GM12891 (cell line): ENCODE measurements around the gene SFXN5.

Experiments
- DNase-seq: peaks from one replicate; pipeline ENCODE4 v3.0.0; 2011; ENCODE audit warnings: low spot score; ENCODE audit not compliant: insufficient read length
- FAIRE-seq: peaks from 2 replicates; lab custom pipeline; 2011; peaks lifted over from hg19 to GRCh38; lab: Jason Lieb, UNC
- PAX5 ChIP-seq: IDR thresholded peaks from 2 replicates; pipeline ENCODE4 v1.6.1; 2011; ENCODE audit warnings: low read length, moderate library complexity, mild to moderate bottlenecking; ENCODE audit not compliant: insufficient read depth, severe bottlenecking
- POLR2A ChIP-seq: IDR thresholded peaks from 2 replicates; pipeline ENCODE4 v1.6.1; 2011; ENCODE audit warnings: low read depth, low read length, control low read depth
- POLR2AphosphoS5 ChIP-seq: IDR thresholded peaks from 2 replicates; pipeline ENCODE4 v1.6.1; 2011; ENCODE audit warnings: low read depth, low read length, control low read depth
- POU2F2 ChIP-seq: IDR thresholded peaks from 2 replicates; pipeline ENCODE4 v1.6.1; 2011; ENCODE audit warnings: low read depth, mild to moderate bottlenecking, control low read depth, low read length, moderate library complexity
- SPI1 ChIP-seq: IDR thresholded peaks from 2 replicates; pipeline ENCODE4 v1.6.1; 2011; ENCODE audit warnings: low read depth, low read length, control low read depth
- TAF1 ChIP-seq: IDR thresholded peaks from 2 replicates; pipeline ENCODE4 v1.6.1; 2011; ENCODE audit warnings: low read depth, low read length, control low read depth

The SFXN5 gene

GRCh38 chr2:73006969-73007710 is 64.4 kb downstream of the SFXN5 start:
- TF ChIP-seq POU2F2 (no peak), PAX5 (no peak), POLR2A (no peak), TAF1 (no peak), POLR2AphosphoS5 (no peak), SPI1 (no peak)
- DNase-seq (no peak), FAIRE-seq (no peak)

DNA sequence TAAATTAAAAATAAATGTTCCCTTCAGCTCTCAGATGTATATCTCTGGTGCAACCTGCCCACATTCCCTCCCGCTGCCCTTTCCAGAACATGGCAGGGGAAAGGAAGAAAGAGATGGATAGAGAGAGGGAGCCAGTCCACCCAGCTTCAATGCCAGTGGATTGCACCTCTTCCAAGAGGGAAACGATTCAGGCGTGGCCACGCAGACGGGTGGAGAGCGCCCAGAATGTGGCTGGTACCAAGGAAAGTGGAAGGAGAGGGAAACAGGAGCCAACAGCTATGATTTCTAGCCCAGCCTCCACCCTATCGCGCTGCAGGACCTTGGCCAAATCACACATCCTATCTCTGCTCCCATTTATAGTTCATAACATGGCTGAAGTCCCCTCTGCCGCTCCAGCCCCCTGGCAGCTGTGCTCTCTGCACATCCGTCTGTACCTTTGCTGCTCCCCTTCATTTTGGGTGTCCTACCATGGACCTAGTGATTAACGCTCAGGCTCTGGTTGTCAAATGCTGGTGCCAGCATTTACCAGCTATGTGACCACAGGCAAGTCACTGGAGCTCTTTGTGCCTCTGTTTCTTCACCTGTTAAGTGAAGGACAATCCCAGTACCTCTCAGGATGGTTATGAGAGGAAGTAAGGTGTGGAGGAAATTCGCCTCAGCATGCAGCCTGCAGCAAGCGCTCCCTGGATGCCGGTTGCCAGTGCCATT is 66.5 kb downstream of the SFXN5 start:
- TF ChIP-seq POLR2A, result no peak
- TF ChIP-seq POU2F2, result no peak
- no peak for FAIRE-seq
- no peak for DNase-seq

- DNase-seq (no peak), FAIRE-seq (no peak)
- TF ChIP-seq POU2F2, result no peak
- no peak for TF ChIP-seq TAF1
Observed at GRCh38 chr2:73004466-73004865, 67.0 kb downstream of the SFXN5 start.

- DNase-seq (no peak), FAIRE-seq (no peak)
- TF ChIP-seq POLR2A, result no peak
- TF ChIP-seq TAF1, result no peak
- no peak for TF ChIP-seq SPI1
- no peak for TF ChIP-seq POLR2AphosphoS5
- no peak for TF ChIP-seq PAX5
- no peak for TF ChIP-seq POU2F2
Observed at GRCh38 chr2:73003027-73003426, 68.5 kb downstream of the SFXN5 start.

DNA sequence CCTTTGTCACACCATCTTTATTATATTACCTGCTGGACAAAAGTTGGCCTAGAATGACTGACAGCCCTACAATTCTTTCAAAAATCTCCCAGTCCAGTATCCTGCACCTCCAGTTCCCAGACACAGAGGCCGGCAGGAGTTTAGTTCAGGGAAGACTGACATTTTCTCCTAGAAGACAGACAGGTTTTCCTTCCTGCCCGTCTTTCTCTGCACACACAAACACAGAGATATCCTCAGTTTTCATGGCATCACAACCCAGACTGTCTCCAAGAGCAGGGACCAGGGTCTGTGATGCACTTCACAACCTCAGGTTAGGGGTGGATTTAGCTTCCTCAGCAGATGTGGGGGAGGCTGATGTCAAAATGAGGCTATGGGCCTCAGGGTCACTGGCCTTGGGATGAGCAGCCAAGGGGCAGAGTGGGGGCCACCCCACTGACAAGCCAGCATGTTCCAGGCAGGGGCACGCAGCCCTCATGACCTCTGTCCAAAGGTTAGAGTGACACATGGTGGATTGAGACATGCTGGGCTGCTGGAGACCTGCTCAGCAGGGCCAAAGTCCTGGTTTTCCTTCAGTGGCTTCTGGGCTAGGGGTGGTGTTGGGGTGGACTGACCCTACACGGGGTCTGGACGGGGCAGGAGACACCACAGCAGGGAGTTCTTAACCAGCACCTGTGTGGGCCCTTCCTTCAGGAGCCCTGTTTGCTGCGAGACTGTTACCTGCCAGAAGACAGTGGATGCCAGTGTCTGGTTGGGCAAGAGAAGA is 70.5 kb downstream of the SFXN5 start:
- no peak for TF ChIP-seq PAX5
- TF ChIP-seq POLR2AphosphoS5, result no peak
- no peak for TF ChIP-seq SPI1
- no peak for TF ChIP-seq POU2F2
- FAIRE-seq, result no peak
- DNase-seq, result no peak

DNA sequence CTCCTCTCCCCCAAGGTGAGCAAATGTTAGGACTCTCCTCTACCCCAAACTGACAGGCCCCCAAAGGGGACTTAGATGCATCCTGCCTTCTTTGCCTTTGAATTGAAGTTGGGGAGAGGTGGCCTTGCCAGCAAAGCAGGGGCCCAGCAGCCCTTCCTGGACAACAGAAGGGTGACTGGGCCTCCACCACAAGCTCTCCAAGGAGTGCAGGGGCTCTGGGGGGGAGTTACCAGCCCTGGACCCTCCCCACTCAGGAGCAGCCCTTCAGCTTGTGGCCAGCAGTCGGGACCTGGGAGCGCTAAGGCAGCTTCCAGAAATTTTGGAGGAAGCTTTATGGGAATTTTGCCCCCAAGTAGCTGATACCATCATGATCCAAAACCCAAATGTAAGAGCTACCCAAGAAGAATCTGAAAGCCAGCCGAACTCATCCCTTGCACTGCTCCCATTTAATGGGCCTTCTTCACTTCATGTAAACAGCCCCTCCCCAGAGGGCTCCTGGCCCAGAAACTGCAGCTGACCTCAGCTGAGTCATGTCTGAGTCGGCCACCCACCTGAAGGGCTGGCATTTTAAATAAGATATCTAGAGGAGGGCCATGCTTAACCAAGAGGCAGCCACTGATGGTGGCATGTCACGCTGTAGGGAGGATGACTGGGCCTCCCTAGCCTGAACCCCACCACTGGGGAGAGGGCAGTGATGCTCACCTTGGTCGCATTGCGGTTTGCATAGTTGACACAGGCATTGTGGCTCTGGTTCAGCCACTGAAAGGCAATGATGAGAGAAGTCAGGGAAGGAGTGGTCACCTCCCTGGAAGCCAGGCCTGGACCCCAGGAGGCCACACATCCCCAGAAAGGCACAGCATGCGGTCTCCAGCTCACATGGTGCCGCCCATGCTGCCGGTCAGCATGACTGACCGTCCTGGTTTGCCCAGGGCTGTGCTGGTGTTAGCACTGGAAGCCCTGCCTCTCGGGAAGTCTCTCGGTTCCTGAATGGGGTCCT is 71.5 kb downstream of the SFXN5 start:
- no peak for TF ChIP-seq POU2F2
- TF ChIP-seq SPI1, result no peak
- no peak for TF ChIP-seq TAF1
- no peak for TF ChIP-seq POLR2A
- no peak for TF ChIP-seq POLR2AphosphoS5
- no peak for TF ChIP-seq PAX5
- FAIRE-seq, result no peak
- DNase-seq, result no peak

GRCh38 chr2:72998724-72999123 is 72.8 kb downstream of the SFXN5 start:
- no peak for TF ChIP-seq TAF1
- TF ChIP-seq PAX5, result no peak
- TF ChIP-seq POU2F2, result no peak
- no peak for TF ChIP-seq POLR2AphosphoS5
- no peak for TF ChIP-seq POLR2A
- TF ChIP-seq SPI1, result no peak
- DNase-seq (no peak), FAIRE-seq (no peak)

DNA sequence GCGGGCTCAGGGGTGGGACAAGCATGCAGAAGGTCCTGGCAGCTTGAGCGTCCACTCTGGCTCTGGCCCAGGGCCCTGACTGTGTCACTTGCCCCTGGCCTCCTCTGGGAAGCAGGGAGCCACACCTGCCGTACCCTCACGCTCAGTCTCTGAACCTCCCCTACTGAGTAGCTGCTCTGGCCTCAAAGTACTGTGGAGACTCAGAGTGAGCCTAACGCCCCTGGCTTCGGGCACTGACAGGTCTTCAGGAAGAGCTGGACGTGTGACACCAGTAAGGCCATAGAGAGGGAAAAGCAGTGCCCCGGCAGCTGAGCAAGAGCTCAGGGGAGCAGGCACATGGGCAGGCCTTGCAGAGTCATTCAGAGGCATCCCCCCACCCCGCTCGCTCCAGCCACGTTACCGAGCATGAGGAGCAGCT is 73.3 kb downstream of the SFXN5 start:
- DNase-seq (no peak), FAIRE-seq (no peak)
- no peak for TF ChIP-seq TAF1
- no peak for TF ChIP-seq POLR2A
- TF ChIP-seq POLR2AphosphoS5, result no peak
- TF ChIP-seq SPI1, result no peak
- no peak for TF ChIP-seq POU2F2
- no peak for TF ChIP-seq PAX5

DNA sequence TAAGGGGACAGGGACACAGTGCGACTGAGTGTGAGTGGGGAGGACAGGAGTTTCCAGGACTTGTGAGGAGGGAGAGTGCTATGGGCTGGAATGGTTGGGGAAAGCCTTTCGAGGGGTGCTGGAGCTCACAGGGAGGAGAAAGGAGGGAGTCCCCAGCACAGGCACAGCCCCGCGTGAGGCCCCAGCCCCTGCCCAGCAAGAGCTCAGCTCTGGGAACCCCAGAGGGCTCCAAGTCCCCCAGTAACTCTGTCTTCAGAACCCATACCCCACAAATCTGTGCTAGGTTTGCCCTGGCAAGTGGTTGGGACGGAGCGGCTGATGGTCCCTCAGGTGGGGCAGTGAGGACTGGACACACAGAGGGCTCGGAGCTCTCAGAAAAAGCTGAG is 75.4 kb downstream of the SFXN5 start:
- FAIRE-seq, result no peak
- DNase-seq, result no peak
- no peak for TF ChIP-seq TAF1
